Heart left ventricle (tissue), 13 donors: Measurements from ENCODE around the gene MEN1.

Source experiments
- CTCF ChIP-seq, 12 donors: fragments of 200-600 bp; sonication (generic) in 4 of 12; IDR thresholded peaks; one replicate each; pipeline versions ENCODE4 v1.5.0 to v1.8.0; 2018 to 2022; ENCODE audit warnings: antibody characterized with exemption in 12 of 12, mild to moderate bottlenecking in 5 of 12
- POLR2A ChIP-seq, 2 donors: fragments of 450-650 bp; IDR thresholded peaks; one replicate each; pipeline ENCODE4 v1.6.1; 2017; ENCODE audit warnings: antibody characterized with exemption in 2 of 2, mild to moderate bottlenecking in 2 of 2, moderate library complexity in 2 of 2
- donor health status: ischemic (EF 13 %, LVEDD 7.1; RV severe dilation, severe dysfunction).
- donor health status: DM: no; HTN: yes; CAD: no.
- donor health status: DM: no; HTN: no; CAD: no.
- donor health status: ischemic (EF 25% LVEDD 6.9; RV normal size, moderate dysfunction).
- donor health status: ischemic (EF 25% LVEDD 5.7; RV mildly dilated, moderate dysfunction).
- donor health status: ischemic (EF 35%, LVEDD 5.7; RV mildly dilated, moderate dysfunction).
- donor health status: nonischemic (EF 11% LVEDD 7.7; RV severe dilation, severe dysfunction).
- donor health status: DM: yes; HTN: yes; CAD: no.
- donor health status: PGD.
- donor health status: ischemic (EF 29% LVEDD 5.4; RV normal size, mild dysfunction).
- donor health status: nonischemic (EF 23%, LVEDD 6.1; RV moderate dilation, normal function).

- no peak for TF ChIP-seq CTCF (IDR thresholded peaks at IDR 0.05)
- TF ChIP-seq POLR2A (IDR thresholded peaks at IDR 0.05), result no peak
Measured at GRCh38 chr11:64768300-64768694, 42.1 kb downstream of the MEN1 start.
